Heart right ventricle (tissue), 16 donors: ENCODE measurements around the gene CHST3. TPM values are rescaled to one million over a fixed set of nuclear protein-coding genes. Genes with fewer than 3 reads are reported as not detected.

Experiments
- ATAC-seq, 8 donors: fragments of 200-7000 bp; cut with Tn5 transposase; one replicate each; pipeline ENCODE4 v1.9.1; 2020; ENCODE audit warnings: mild to moderate bottlenecking in 8 of 8, moderate library complexity in 8 of 8, moderate number of reproducible peaks in 1 of 8
- DNase-seq, 2 donors: peaks; one replicate each; pipeline ENCODE4 v3.0.0-alpha.2; 2020
- H3K27ac ChIP-seq, 10 donors: fragments of 200-600 bp; sonication (generic) in 2 of 10; one replicate each; pipeline versions ENCODE4 v1.5.0 to v1.8.0; 2020 to 2022; ENCODE audit warnings: mild to moderate bottlenecking in 3 of 10
- H3K27me3 ChIP-seq, 7 donors: fragments of 200-600 bp; one replicate each; pipeline ENCODE4 v1.8.0; 2021 to 2022; ENCODE audit warnings: mild to moderate bottlenecking in 2 of 7
- H3K36me3 ChIP-seq, 9 donors: fragments of 200-600 bp; sonication (generic) in 1 of 9; one replicate each; pipeline versions ENCODE4 v1.5.0 to v1.8.0; 2020 to 2022; ENCODE audit warnings: mild to moderate bottlenecking in 2 of 9
- H3K4me1 ChIP-seq, 9 donors: fragments of 200-600 bp; sonication (generic) in 1 of 9; one replicate each; pipeline versions ENCODE4 v1.5.0 to v1.8.0; 2020 to 2022; ENCODE audit warnings: mild to moderate bottlenecking in 4 of 9
- H3K4me3 ChIP-seq, 10 donors: fragments of 200-600 bp; sonication (generic) in 2 of 10; one replicate each; pipeline versions ENCODE4 v1.5.0 to v1.8.0; 2020 to 2022; ENCODE audit warnings: mild to moderate bottlenecking in 7 of 10, moderate library complexity in 2 of 10
- H3K9me3 ChIP-seq, 11 donors: fragments of 200-600 bp in 10 of 11; sonication (generic) in 2 of 11; one replicate each; pipeline versions ENCODE4 v1.5.0 to v1.8.0; 2013 to 2022; ENCODE audit warnings: mild to moderate bottlenecking in 2 of 11, control low read depth in 1 of 11, moderate library complexity in 1 of 11
- CTCF ChIP-seq, 9 donors: fragments of 200-600 bp; sonication (generic) in 2 of 9; IDR thresholded peaks; one replicate each; pipeline versions ENCODE4 v1.5.0 to v1.8.0; 2021 to 2022; ENCODE audit warnings: antibody characterized with exemption in 9 of 9, mild to moderate bottlenecking in 5 of 9, moderate library complexity in 1 of 9
- WGBS, 2 donors: extraction: QIAGEN DNeasy Blood & Tissue Kit; methylation state at CpG; one replicate each; pipeline ENCODE4 v1.1.7; 2013; ENCODE audit warnings: inconsistent platforms in 1 of 2; 5-methylcytosine and 5-hydroxymethylcytosine counted together
- intact Hi-C, 10 donors: fragments of 100-400 bp; cut with DNase I; formaldehyde crosslinking; loops; one replicate each; pipeline versions ENCODE4 v1.11.1 to v1.14.2; 2022
- polyA plus RNA-seq, 2 donors: library from polyadenylated mRNA; stranded (reverse); fragments of 200-250 nt; gene quantifications; one replicate each; pipeline ENCODE4 v1.2.3, GENCODE V29; 2013
- total RNA-seq, 10 donors: library from RNA; stranded (reverse); fragmentation: NEBNext Ultra II Directional in 3 of 10; extraction: Animal tissue kit (Norgen Biotek cat#: 25700) in 3 of 10; gene quantifications; one replicate each; pipeline versions ENCODE4 v1.2.1 to v1.2.4, GENCODE V29; 2021 to 2023
- donor health status: Arrhythmogenic right ventricular cardiomyopathy.
- donor health status: ischemic (EF 13 %, LVEDD 7.1; RV severe dilation, severe dysfunction).
- donor health status: healthy with polysubstance abuse.
- donor health status: DM: no; HTN: yes; CAD: no.
- donor health status: DM: no; HTN: no; CAD: no.
- donor health status: ischemic (EF 25% LVEDD 6.9; RV normal size, moderate dysfunction).
- donor health status: ischemic (EF 25% LVEDD 5.7; RV mildly dilated, moderate dysfunction).
- donor health status: healthy.
- donor health status: DM: yes; HTN: yes; CAD: no.
- donor health status: Ischemic cardiomyopathy.
- donor health status: ischemic (EF 35%, LVEDD 5.7; RV mildly dilated, moderate dysfunction).
- donor health status: nonischemic (EF 11% LVEDD 7.7; RV severe dilation, severe dysfunction).
- donor health status: DM: yes; HTN: yes; CAD: no.
- donor health status: PGD.
- donor health status: ischemic (EF 29% LVEDD 5.4; RV normal size, mild dysfunction).
- donor health status: nonischemic (EF 23%, LVEDD 6.1; RV moderate dilation, normal function).

The CHST3 gene
- total and polyA plus RNA-seq, 12 donors: 6.3 to 28.7 (median 20.5) TPM

DNA sequence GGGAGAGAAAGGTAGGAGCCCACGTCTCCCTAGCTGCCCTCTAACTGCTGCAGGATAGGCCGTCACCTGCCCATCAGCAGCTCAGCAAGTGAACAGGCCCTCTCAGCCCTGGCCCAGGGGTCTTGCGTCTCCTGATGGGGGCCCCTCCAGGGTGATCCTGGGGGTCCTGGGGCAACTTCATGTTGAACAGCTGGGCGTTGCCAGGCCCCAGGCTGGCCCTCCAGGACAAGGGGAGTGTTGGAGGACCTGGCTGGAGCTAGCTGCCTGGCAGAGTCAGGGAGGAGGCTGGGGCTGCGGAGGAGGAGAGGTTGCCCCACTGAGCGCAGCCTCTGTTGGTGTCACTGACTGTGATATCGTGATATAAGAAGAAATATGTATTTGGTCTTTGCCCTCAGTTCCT is 89.5 kb downstream of the CHST3 start:
- no peak for TF ChIP-seq CTCF (IDR thresholded peaks at IDR 0.05)
- 96% methylated on average over 7 of the region's 7 CpGs for WGBS, 2 donors
- Histone ChIP-seq H3K27me3 (no peaks in the 10 kb centered on the region), H3K4me3 (no peak overlapping the region), H3K36me3 (no peaks in the 10 kb centered on the region), H3K9me3 (peaks cover 0 to 6% (median 0%) of the 10 kb centered on the region in 11 donors), H3K27ac (no peak overlapping the region), H3K4me1 (peaks cover 0 to 28% (median 1%) of the 10 kb centered on the region in 9 donors)
- ATAC-seq: no peak
- no peak for DNase-seq
- intact Hi-C loops: loop anchor here in 6 of 10 donors (5.0 to 10.0 kb wide), 5 partner anchors 54 to 284 kb away; partner anchors contain the start of genes ANAPC16 (in 1 of the 6) and ASCC1 (in 1 of the 6)

- DNase-seq (no peak), ATAC-seq (peak in 3 of 8 donors; percentile 23 to 36 (median 24))
- Histone ChIP-seq H3K4me3 (no peak overlapping the region), H3K36me3 (no peaks in the 10 kb centered on the region), H3K9me3 (no peaks in the 10 kb centered on the region), H3K27me3 (no peaks in the 10 kb centered on the region), H3K27ac (no peak overlapping the region), H3K4me1 (peaks cover 0 to 22% (median 5%) of the 10 kb centered on the region in 9 donors)
- intact Hi-C loops: loop anchor here in 6 of 10 donors (5.0 to 10.0 kb wide), 4 partner anchors 41 to 279 kb away; partner anchors contain the start of genes ANAPC16 (in 1 of the 6) and ASCC1 (in 1 of the 6)
- 76 to 82% methylated on average over 5 of the region's 5 CpGs for WGBS, 2 donors
- TF ChIP-seq CTCF (IDR thresholded peaks at IDR 0.05): no peak
Measured at GRCh38 chr10:72056113-72056512, 91.9 kb downstream of the CHST3 start.

DNA sequence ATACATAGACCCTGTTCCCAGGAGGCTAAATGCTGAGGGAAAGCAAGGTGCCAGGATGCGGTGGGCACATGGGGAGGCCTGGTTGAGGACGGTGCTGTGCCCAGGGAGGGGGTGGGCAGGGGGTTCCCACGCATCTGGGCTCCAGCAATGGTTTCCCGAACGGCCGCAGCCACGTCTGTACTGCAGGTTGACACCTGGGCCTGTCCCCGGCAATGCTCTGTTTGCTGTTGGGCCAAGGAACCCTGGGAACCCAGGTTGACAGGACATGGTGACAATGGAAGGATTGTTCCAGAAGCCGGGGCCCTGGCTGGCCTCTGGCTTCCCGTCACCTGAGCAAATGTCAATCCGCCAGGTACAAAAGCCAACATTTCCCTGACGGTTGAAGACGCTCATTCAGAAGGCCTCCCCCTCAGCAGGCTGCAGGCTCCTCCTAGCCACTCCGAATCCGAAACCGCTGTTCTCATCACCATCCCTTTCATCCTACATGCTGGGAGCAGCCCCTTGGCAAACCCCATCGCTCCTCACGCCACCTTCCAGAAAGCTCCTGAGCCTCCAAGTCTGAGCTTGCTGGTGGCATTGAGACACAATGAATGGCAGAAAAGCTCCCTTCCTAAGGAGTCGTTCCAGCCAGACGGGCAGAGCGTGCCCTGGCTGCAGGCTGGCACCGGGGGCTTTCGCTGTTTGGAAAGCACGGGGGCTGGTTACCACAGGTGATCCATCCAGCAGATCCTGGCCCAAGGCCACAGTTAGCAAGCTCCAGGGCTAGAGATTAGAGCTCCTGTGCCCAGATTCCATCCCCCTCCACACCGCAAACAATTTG is 92.9 kb downstream of the CHST3 start:
- H3K4me3 ChIP-seq: no peak overlapping the region
- H3K4me1 ChIP-seq: peaks cover 0 to 17% (median 4%) of the 10 kb centered on the region in 9 donors
- DNase-seq (no peak), ATAC-seq (peak in 1 of 8 donors; percentile 10)
- H3K36me3 ChIP-seq: no peaks in the 10 kb centered on the region
- intact Hi-C loops: loop anchor here in 6 of 10 donors (5.0 to 10.0 kb wide), 4 partner anchors 40 to 278 kb away; partner anchors contain the start of genes ANAPC16 (in 1 of the 6) and ASCC1 (in 1 of the 6)
- H3K27ac ChIP-seq: no peak overlapping the region
- no peaks in the 10 kb centered on the region for H3K9me3 ChIP-seq
- 77 to 84% methylated on average over 25 of the region's 25 CpGs for WGBS, 2 donors
- TF ChIP-seq CTCF (IDR thresholded peaks at IDR 0.05): no peak
- no peaks in the 10 kb centered on the region for H3K27me3 ChIP-seq

DNA sequence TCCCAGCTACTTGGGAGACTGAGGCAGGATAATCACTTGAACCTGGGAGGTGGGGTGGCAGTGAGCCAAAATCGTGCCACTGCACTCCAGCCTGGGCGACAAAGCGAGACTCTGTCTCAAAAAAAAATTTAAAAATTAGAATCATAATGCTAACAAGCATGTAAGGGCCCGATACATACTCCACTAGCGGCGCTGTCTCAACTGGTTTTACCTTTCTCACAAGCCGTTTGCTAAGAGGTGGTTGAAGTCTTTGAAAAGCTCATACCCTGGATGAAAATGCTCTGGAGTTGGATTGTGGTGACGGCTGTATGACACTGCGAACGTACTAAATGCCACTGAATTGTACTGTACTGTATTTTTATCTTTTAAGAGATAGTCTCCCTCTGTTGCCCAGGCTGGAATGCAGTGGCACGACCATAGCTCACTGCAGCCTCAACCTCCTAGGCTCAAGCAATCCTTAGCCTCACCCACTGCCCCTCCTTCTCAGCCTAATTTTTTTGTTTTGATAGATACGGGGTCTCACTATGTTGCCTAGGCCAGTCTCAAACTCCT is 94.2 kb downstream of the CHST3 start:
- Histone ChIP-seq H3K27ac (peak overlapping the region in 2 of 10 donors; percentile 23 to 26), H3K9me3 (no peaks in the 10 kb centered on the region), H3K27me3 (no peaks in the 10 kb centered on the region), H3K4me1 (peaks cover 0 to 17% (median 4%) of the 10 kb centered on the region in 9 donors), H3K36me3 (no peaks in the 10 kb centered on the region), H3K4me3 (no peak overlapping the region)
- no peak for TF ChIP-seq CTCF (IDR thresholded peaks at IDR 0.05)
- intact Hi-C loops: loop anchor here in 6 of 10 donors (5.0 to 10.0 kb wide), 4 partner anchors 39 to 276 kb away; partner anchors contain the start of genes ANAPC16 (in 1 of the 6) and ASCC1 (in 1 of the 6)
- 69 to 74% methylated on average over 12 of the region's 12 CpGs for WGBS, 2 donors
- no peak for DNase-seq
- peak in 6 of 8 donors; percentile 12 to 78 (median 45) for ATAC-seq
